ENCODE measurements around the gene RNU7-1.
A peak's percentile ranks its signal among the peaks of the same experiment; 100 is the strongest.

Gene RNU7-1

DNA sequence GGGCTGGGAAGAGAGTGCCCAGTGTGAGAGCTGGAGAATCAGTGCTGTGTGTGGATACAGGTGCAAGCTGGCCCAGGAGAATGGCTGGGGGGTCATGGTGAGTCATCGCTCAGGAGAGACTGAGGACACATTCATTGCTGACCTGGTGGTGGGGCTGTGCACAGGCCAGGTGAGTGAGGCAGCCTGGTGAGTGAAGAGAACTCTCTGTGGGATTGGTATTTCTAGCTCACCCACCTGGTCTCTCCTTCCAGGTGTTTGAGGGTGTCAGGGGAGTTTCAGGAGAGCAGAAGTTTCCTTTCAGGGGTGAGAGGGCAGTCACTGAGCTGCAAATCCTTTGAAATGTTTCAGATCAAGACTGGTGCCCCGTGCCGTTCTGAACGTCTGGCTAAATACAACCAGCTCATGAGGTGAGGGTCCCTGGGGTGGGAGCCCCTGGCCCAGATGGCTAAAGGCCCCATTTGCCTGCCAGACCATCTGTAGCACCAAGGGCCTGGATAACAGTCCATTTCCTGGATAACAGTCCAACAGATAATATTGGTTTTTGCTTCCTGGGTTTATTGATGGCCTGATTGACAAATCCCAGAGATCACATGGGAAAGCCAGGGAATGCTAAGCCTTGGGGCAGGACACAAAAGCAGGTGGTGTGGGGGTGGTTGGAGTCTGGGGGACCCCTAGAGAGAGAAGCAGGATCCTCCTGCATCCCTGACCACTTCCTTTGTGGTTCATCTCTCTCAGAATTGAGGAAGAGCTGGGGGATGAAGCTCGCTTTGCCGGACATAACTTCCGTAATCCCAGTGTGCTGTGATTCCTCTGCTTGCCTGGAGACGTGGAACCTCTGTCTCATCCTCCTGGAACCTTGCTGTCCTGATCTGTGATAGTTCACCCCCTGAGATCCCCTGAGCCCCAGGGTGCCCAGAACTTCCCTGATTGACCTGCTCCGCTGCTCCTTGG lies 21.3 kb upstream of the RNU7-1 start:
- no peak overlapping the region for H2BK15ac ChIP-seq (ENCODE audit: low read depth, poor library complexity, severe bottlenecking)
- H3K27ac ChIP-seq (ENCODE audit: low read length, poor library complexity, severe bottlenecking) = no peak overlapping the region
- no peak overlapping the region for H3K4me2 ChIP-seq (ENCODE audit: low read length, poor library complexity, severe bottlenecking)
- peaks cover 38% of the 10 kb centered on the region for H3K4me1 ChIP-seq (ENCODE audit: control insufficient read depth, insufficient read depth, low read depth, low read length)
- no peak overlapping the region for H2BK5ac ChIP-seq (ENCODE audit: low read depth, low read length, poor library complexity, severe bottlenecking)
- no peaks in the 10 kb centered on the region for H3K27me3 ChIP-seq (ENCODE audit: control insufficient read depth in 1 of 2, insufficient read depth in 1 of 2, low read length in 2 of 2)
- 92% methylated on average over 9 of the region's 9 CpGs for WGBS
- H3K9ac ChIP-seq (ENCODE audit: low read length) = no peak overlapping the region
- H2AK5ac ChIP-seq (ENCODE audit: low read length, severe bottlenecking) = peak overlapping the region; percentile 30
- no peak overlapping the region for H2BK12ac ChIP-seq (ENCODE audit: low read length in 2 of 2)
- H3K79me1 ChIP-seq (replicated peaks; ENCODE audit: low read length, poor library complexity, severe bottlenecking) = no peaks in the 10 kb centered on the region
- no peak overlapping the region for H3K14ac ChIP-seq (ENCODE audit: low read length in 2 of 2)
- DNase-seq = no peak
- no peak overlapping the region for H3K23ac ChIP-seq (ENCODE audit: low read length in 2 of 2)
- no peaks in the 10 kb centered on the region for H3K9me3 ChIP-seq (ENCODE audit: control insufficient read depth, low read length)
- no peak overlapping the region for H3K18ac ChIP-seq (ENCODE audit: low read depth in 1 of 2, low read length in 2 of 2)
- no peak overlapping the region for H2BK120ac ChIP-seq (ENCODE audit: low read depth, low read length)
- no peak overlapping the region for H3K4me3 ChIP-seq (ENCODE audit: insufficient read depth in 1 of 2, low read depth in 1 of 2, low read length in 2 of 2)
- peaks cover 4 to 48% of the 10 kb centered on the region in 2 experiments for H3K36me3 ChIP-seq (ENCODE audit: control insufficient read depth in 1 of 2, insufficient read depth in 2 of 2, low read depth in 1 of 2, low read length in 2 of 2)
- H3K4ac ChIP-seq (ENCODE audit: low read depth in 1 of 2, low read length in 2 of 2) = no peak overlapping the region
- H4K8ac ChIP-seq (ENCODE audit: low read length) = no peak overlapping the region
- no peak overlapping the region for H2AFZ ChIP-seq (ENCODE audit: low read depth, low read length)
- no peak overlapping the region for H4K91ac ChIP-seq (ENCODE audit: low read length)

DNA sequence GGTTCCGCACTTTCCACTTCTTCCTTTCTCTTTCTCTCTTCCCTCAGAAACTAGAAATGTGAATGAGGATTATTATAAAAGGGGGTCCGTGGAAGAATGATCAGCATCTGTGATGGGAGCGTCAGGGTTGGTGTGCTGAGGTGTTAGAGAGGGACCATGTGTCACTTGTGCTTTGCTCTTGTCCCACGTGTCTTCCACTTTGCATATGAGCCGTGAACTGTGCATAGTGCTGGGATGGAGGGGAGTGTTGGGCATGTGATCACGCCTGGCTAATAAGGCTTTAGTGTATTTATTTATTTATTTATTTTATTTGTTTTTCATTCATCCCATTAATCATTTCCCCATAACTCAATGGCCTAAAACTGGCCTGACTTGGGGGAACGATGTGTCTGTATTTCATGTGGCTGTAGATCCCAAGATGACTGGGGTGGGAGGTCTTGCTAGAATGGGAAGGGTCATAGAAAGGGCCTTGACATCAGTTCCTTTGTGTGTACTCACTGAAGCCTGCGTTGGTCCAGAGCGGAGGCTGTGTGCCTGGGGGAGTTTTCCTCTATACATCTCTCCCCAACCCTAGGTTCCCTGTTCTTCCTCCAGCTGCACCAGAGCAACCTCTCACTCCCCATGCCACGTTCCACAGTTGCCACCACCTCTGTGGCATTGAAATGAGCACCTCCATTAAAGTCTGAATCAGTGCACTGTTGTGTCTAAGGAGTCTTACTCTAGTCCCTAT lies 20.4 kb upstream of the RNU7-1 start:
- Histone ChIP-seq H3K4me2 (ENCODE audit: low read length, poor library complexity, severe bottlenecking) (no peak overlapping the region), H2BK12ac (ENCODE audit: low read length in 2 of 2) (no peak overlapping the region), H3K4me1 (ENCODE audit: control insufficient read depth, insufficient read depth, low read depth, low read length) (peaks cover 35% of the 10 kb centered on the region), H3K27me3 (ENCODE audit: control insufficient read depth in 1 of 2, insufficient read depth in 1 of 2, low read length in 2 of 2) (no peaks in the 10 kb centered on the region), H2BK5ac (ENCODE audit: low read depth, low read length, poor library complexity, severe bottlenecking) (no peak overlapping the region), H3K14ac (ENCODE audit: low read length in 2 of 2) (no peak overlapping the region), H3K18ac (ENCODE audit: low read depth in 1 of 2, low read length in 2 of 2) (no peak overlapping the region), H3K36me3 (ENCODE audit: control insufficient read depth in 1 of 2, insufficient read depth in 2 of 2, low read depth in 1 of 2, low read length in 2 of 2) (peaks cover 4 to 42% of the 10 kb centered on the region in 2 experiments), H2BK15ac (ENCODE audit: low read depth, poor library complexity, severe bottlenecking) (no peak overlapping the region), H4K91ac (ENCODE audit: low read length) (no peak overlapping the region), H2AK5ac (ENCODE audit: low read length, severe bottlenecking) (no peak overlapping the region), H2AFZ (ENCODE audit: low read depth, low read length) (no peak overlapping the region), H3K9ac (ENCODE audit: low read length) (no peak overlapping the region), H3K79me1 (replicated peaks; ENCODE audit: low read length, poor library complexity, severe bottlenecking) (no peaks in the 10 kb centered on the region), H3K4ac (ENCODE audit: low read depth in 1 of 2, low read length in 2 of 2) (no peak overlapping the region), H3K9me3 (ENCODE audit: control insufficient read depth, low read length) (no peaks in the 10 kb centered on the region), H3K4me3 (ENCODE audit: insufficient read depth in 1 of 2, low read depth in 1 of 2, low read length in 2 of 2) (no peak overlapping the region), H2BK120ac (ENCODE audit: low read depth, low read length) (no peak overlapping the region), H3K27ac (ENCODE audit: low read length, poor library complexity, severe bottlenecking) (no peak overlapping the region), H3K23ac (ENCODE audit: low read length in 2 of 2) (no peak overlapping the region), H4K8ac (ENCODE audit: low read length) (no peak overlapping the region)
- no peak for DNase-seq
- 92% methylated on average over 6 of the region's 10 CpGs for WGBS

DNA sequence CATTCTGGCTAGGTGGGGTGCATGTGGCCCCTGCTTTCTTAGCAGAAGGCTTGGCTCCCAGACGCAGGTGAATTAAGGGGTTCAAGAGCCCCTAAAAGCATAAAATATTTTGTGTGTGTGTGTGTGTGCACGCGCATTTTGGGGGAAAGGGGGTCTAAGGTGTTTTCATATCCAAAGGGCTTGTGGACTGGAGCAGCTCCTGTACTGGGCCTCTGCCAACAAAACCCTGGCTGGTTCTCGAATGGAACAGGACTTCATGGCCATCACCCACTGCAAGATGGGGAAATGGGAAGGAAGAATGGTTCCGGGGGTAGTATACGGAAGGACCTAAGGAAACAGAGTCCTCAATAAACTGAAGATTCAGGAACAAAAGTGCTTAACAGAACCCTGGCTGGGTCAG lies 19.8 kb upstream of the RNU7-1 start:
- H3K4ac ChIP-seq (ENCODE audit: low read depth in 1 of 2, low read length in 2 of 2) = no peak overlapping the region
- no peaks in the 10 kb centered on the region for H3K9me3 ChIP-seq (ENCODE audit: control insufficient read depth, low read length)
- H2AFZ ChIP-seq (ENCODE audit: low read depth, low read length) = no peak overlapping the region
- no peak overlapping the region for H3K4me2 ChIP-seq (ENCODE audit: low read length, poor library complexity, severe bottlenecking)
- no peaks in the 10 kb centered on the region for H3K27me3 ChIP-seq (ENCODE audit: control insufficient read depth in 1 of 2, insufficient read depth in 1 of 2, low read length in 2 of 2)
- H3K27ac ChIP-seq (ENCODE audit: low read length, poor library complexity, severe bottlenecking) = no peak overlapping the region
- no peak overlapping the region for H2AK5ac ChIP-seq (ENCODE audit: low read length, severe bottlenecking)
- H3K36me3 ChIP-seq (ENCODE audit: control insufficient read depth in 1 of 2, insufficient read depth in 2 of 2, low read depth in 1 of 2, low read length in 2 of 2) = peaks cover 4 to 41% of the 10 kb centered on the region in 2 experiments
- 87% methylated on average over 6 of the region's 6 CpGs for WGBS
- H3K79me1 ChIP-seq (replicated peaks; ENCODE audit: low read length, poor library complexity, severe bottlenecking) = no peaks in the 10 kb centered on the region
- H3K4me1 ChIP-seq (ENCODE audit: control insufficient read depth, insufficient read depth, low read depth, low read length) = peaks cover 35% of the 10 kb centered on the region
- H3K4me3 ChIP-seq (ENCODE audit: insufficient read depth in 1 of 2, low read depth in 1 of 2, low read length in 2 of 2) = no peak overlapping the region
- no peak overlapping the region for H2BK15ac ChIP-seq (ENCODE audit: low read depth, poor library complexity, severe bottlenecking)
- no peak overlapping the region for H2BK5ac ChIP-seq (ENCODE audit: low read depth, low read length, poor library complexity, severe bottlenecking)
- no peak overlapping the region for H3K14ac ChIP-seq (ENCODE audit: low read length in 2 of 2)
- H3K18ac ChIP-seq (ENCODE audit: low read depth in 1 of 2, low read length in 2 of 2) = no peak overlapping the region
- no peak for DNase-seq
- peak overlapping the region in 1 of 2 experiments; percentile 16 for H2BK12ac ChIP-seq (ENCODE audit: low read length in 2 of 2)
- H3K9ac ChIP-seq (ENCODE audit: low read length) = peak overlapping the region; percentile 91
- H3K23ac ChIP-seq (ENCODE audit: low read length in 2 of 2) = no peak overlapping the region
- H4K91ac ChIP-seq (ENCODE audit: low read length) = no peak overlapping the region
- H4K8ac ChIP-seq (ENCODE audit: low read length) = no peak overlapping the region
- no peak overlapping the region for H2BK120ac ChIP-seq (ENCODE audit: low read depth, low read length)

DNA sequence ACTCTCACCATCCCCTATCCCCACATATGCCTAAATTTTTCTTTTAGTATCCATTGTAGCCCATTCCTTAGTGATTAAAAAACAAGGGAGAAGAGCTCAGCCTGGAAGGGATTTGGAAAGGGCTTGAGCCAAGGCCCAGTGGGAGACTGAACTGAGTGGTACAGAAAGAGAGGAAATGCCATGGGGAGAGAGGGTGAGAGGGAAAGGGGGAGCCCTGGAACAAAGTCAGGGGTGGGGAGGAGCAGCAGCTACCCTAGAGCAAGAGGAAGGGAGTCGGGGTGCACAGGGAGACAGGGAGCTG lies 18.4 kb upstream of the RNU7-1 start:
- Histone ChIP-seq H3K79me1 (replicated peaks; ENCODE audit: low read length, poor library complexity, severe bottlenecking) (no peaks in the 10 kb centered on the region), H3K4me2 (ENCODE audit: low read length, poor library complexity, severe bottlenecking) (no peak overlapping the region), H4K8ac (ENCODE audit: low read length) (peak overlapping the region; percentile 78), H2BK5ac (ENCODE audit: low read depth, low read length, poor library complexity, severe bottlenecking) (peak overlapping the region; percentile 10), H3K27me3 (ENCODE audit: control insufficient read depth in 1 of 2, insufficient read depth in 1 of 2, low read length in 2 of 2) (no peaks in the 10 kb centered on the region), H3K36me3 (ENCODE audit: control insufficient read depth in 1 of 2, insufficient read depth in 2 of 2, low read depth in 1 of 2, low read length in 2 of 2) (peaks cover 3 to 28% of the 10 kb centered on the region in 2 experiments), H2AFZ (ENCODE audit: low read depth, low read length) (no peak overlapping the region), H2BK15ac (ENCODE audit: low read depth, poor library complexity, severe bottlenecking) (no peak overlapping the region), H2AK5ac (ENCODE audit: low read length, severe bottlenecking) (peak overlapping the region; percentile 91), H3K4ac (ENCODE audit: low read depth in 1 of 2, low read length in 2 of 2) (peak overlapping the region; percentile 82 to 89), H4K91ac (ENCODE audit: low read length) (peak overlapping the region; percentile 92), H3K23ac (ENCODE audit: low read length in 2 of 2) (peak overlapping the region in 1 of 2 experiments; percentile 23), H3K27ac (ENCODE audit: low read length, poor library complexity, severe bottlenecking) (peak overlapping the region; percentile 93), H3K4me1 (ENCODE audit: control insufficient read depth, insufficient read depth, low read depth, low read length) (peaks cover 39% of the 10 kb centered on the region), H3K14ac (ENCODE audit: low read length in 2 of 2) (peak overlapping the region in 1 of 2 experiments; percentile 68), H3K9me3 (ENCODE audit: control insufficient read depth, low read length) (no peaks in the 10 kb centered on the region), H3K9ac (ENCODE audit: low read length) (peak overlapping the region; percentile 91), H3K18ac (ENCODE audit: low read depth in 1 of 2, low read length in 2 of 2) (peak overlapping the region; percentile 93 to 96), H3K4me3 (ENCODE audit: insufficient read depth in 1 of 2, low read depth in 1 of 2, low read length in 2 of 2) (peak overlapping the region in 1 of 2 experiments; percentile 84), H2BK12ac (ENCODE audit: low read length in 2 of 2) (peak overlapping the region; percentile 80 to 84), H2BK120ac (ENCODE audit: low read depth, low read length) (peak overlapping the region; percentile 85)
- DNase-seq = no peak
- WGBS = 33% methylated on average over 1 of the region's 1 CpG

Measured in mesenchymal stem cell (in vitro differentiated cells and primary cell).